ENCODE measurements around the gene UQCRQ.
A peak's percentile ranks its signal among the peaks of the same experiment; 100 is the strongest.

UQCRQ gene

GRCh38 chr5:132872788-132873118 lies 6.3 kb downstream of the UQCRQ start:
- DNase-seq: no peak

GRCh38 chr5:132873119-132873929 lies 6.9 kb downstream of the UQCRQ start, which contains the start of gene LEAP2:
TSS of gene LEAP2 (plus strand) at chr5:132873668. CDS start at chr5:132873695, 27 bp downstream.
- DNase-seq: no peak

GRCh38 chr5:132873930-132874271 lies 7.5 kb downstream of the UQCRQ start:
- no peak for DNase-seq

- DNase-seq: no peak
Observed at GRCh38 chr5:132876020-132876759, 9.7 kb downstream of the UQCRQ start.

GRCh38 chr5:132877466-132877865 lies 11.0 kb downstream of the UQCRQ start:
- no peak for DNase-seq

- no peak for DNase-seq
Observed at GRCh38 chr5:132877938-132878337, 11.5 kb downstream of the UQCRQ start.

- DNase-seq: peak; percentile 60 to 61
Observed at GRCh38 chr5:132883261-132883834, 16.9 kb downstream of the UQCRQ start.

GRCh38 chr5:132884548-132884947 lies 18.1 kb downstream of the UQCRQ start:
- no peak for DNase-seq

GRCh38 chr5:132886064-132886823 lies 19.8 kb downstream of the UQCRQ start:
- DNase-seq: no peak

GRCh38 chr5:132887283-132887682 lies 20.8 kb downstream of the UQCRQ start:
- no peak for DNase-seq

- no peak for DNase-seq
Observed at GRCh38 chr5:132889501-132889900, 23.1 kb downstream of the UQCRQ start.

- no peak for DNase-seq
Observed at GRCh38 chr5:132890817-132891216, 24.4 kb downstream of the UQCRQ start.

- DNase-seq: no peak
Observed at GRCh38 chr5:132895719-132896305, 29.4 kb downstream of the UQCRQ start.

- DNase-seq: no peak
Observed at GRCh38 chr5:132896685-132897084, 30.2 kb downstream of the UQCRQ start.

GRCh38 chr5:132898094-132898493 lies 31.7 kb downstream of the UQCRQ start:
- no peak for DNase-seq

- no peak for DNase-seq
Observed at GRCh38 chr5:132901036-132901435, 34.6 kb downstream of the UQCRQ start.

- DNase-seq: no peak
Observed at GRCh38 chr5:132901730-132902129, 35.3 kb downstream of the UQCRQ start.

GRCh38 chr5:132905938-132906337 lies 39.5 kb downstream of the UQCRQ start:
- peak; percentile 56 to 64 for DNase-seq

GRCh38 chr5:132907161-132907560 lies 40.7 kb downstream of the UQCRQ start:
- no peak for DNase-seq

- DNase-seq: no peak
Observed at GRCh38 chr5:132909702-132910101, 43.3 kb downstream of the UQCRQ start.

GRCh38 chr5:132915681-132916080 lies 49.2 kb downstream of the UQCRQ start:
- DNase-seq: no peak

- no peak for DNase-seq
Observed at GRCh38 chr5:132916086-132916485, 49.6 kb downstream of the UQCRQ start.
